ENCODE data around the gene MYOG.

MYOG gene

DNA sequence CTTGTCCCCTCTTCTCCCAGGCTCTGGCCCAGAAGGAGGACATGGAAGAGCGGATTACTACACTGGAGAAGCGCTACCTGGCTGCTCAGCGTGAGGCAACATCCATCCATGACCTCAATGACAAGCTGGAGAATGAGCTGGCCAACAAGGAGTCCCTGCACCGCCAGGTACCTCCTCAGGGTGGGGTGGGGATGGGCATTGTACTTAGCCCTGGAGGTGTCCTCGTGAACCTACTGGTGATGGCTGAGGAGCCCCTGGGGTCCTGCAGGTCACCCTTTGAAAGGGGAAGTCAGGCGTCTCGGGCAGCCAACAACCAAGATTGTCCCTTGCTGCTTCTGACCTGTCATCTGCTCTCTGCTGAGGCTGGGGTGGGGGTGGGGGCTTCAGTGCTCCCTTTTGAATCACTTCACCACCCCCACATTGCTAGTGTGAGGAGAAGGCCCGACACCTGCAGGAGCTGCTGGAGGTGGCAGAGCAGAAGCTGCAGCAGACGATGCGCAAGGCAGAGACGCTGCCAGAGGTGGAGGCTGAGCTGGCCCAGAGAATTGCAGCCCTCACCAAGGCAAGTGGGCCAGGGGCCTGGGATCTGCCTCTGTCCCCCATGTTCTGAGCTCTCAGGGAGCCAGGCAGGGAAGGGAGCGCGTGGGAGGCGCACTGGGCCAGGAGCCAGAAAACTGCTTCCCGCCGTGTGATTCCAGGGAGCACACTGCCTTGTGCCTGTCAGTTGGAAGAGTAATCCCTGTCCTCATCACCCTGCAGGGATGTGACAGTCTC, 39.8 kb downstream of the MYOG start:
- no peak for DNase-seq

DNA sequence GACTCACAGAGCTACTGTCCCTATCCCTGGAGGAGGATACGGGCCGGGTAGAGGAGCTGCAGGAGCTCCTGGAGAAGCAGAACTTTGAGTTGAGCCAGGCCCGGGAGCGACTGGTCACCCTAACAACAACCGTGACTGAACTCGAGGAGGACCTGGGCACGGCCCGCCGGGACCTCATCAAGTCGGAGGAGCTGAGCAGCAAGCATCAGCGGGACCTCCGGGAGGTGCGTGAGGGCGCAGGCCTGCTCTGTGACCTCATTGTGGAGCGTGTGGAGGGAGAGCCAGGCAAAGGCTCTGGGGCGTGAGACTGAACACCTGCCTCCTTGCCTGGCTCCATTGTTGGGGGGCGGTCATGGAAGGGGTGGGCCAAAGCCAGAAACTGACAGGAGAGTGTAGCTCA, 40.5 kb downstream of the MYOG start:
- DNase-seq: no peak

DNA sequence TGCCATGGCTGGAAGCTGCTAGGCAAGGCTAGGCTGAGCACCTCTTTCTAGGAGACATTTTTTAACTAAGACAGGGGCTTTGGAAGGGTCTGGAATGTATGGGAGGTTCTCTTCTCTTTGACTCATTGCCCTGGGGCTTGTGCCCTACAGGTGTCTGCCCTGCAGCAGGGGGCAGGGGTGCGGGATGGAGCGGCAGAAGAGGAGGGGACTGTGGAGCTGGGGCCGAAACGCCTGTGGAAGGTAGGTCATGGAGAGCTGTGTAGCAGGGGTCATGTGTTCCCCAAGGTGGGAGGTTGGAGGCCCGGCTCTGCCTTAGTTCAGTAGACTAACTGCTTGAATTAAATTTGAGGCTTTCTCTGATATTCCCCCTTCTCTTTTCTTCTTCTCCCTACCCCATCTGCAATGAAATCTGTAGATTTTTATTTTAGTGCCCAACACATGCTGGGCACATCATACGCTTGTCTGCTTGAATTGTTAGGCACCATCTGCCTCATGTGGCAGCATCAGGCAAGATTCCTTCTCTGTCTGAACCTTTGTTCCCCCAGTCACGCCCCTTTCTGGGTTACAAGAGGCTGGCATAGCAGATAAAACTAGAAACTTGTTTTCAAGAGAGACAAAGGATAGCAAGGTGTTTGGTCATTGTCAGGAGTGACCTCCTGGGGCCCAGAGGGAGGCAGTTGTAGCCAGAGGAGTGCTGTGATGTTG, 41.1 kb downstream of the MYOG start:
- no peak for DNase-seq

DNA sequence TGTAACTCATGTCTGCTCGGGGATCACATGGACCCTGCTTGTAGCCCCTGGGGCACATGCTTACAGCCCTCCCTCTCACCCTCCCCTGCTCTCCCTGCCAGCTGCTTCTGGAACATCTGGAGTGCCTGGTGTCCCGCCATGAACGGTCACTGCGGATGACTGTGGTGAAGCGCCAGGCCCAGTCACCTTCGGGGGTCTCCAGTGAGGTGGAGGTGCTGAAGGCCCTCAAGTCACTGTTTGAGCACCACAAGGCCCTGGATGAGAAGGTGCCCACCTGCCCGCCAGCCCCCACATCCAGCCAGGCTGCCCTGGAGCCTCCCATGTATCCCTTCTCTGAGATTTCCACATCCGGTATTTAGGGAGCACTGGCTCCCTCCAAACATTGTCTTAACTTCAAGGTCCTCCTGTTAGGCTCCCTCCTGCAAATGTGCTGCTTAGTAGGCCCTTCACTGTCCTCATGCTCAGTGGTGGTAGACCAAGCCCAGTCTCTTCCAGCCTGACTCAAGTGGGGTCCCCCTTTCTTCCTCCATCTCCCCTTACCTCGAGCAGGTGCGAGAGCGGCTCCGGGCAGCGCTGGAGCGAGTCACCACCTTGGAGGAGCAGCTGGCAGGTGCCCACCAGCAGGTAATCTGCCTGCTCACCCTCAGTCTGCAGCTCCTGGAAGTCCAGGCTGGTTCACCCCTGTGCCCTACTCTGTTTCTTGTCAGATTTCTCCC, 41.8 kb downstream of the MYOG start:
- DNase-seq: no peak

DNA sequence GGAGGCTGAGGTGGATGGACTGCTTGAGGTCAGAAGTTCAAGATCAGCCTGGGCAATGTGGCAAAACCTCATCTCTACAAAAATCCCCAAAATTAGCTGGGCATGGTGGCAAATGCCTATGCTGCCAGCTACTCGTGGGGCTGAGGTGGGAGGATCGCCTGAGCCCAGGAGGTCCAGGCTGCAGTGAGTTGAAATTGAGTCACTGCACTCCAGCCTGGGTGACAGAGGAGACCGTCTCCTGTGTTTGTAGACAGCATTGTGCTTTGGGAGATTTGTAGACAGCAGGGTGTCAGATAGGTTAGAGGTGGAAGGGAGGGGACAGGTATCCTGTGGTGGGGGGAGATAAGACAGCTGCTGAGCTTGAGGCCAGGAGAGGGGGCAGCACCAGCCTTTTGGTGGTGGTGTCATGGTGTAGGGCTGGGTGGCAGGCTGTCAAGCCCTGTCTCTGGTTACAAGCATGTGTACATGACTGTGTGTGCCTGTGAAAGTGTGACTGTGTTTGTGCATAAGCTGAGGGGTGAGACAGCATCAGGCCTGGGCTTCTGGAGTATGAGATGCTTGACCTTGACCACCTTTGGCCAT, 44.4 kb downstream of the MYOG start:
- no peak for DNase-seq

- DNase-seq: peak; percentile 25
Observed at GRCh38 chr1:203040513-203041275, 45.1 kb downstream of the MYOG start.

DNA sequence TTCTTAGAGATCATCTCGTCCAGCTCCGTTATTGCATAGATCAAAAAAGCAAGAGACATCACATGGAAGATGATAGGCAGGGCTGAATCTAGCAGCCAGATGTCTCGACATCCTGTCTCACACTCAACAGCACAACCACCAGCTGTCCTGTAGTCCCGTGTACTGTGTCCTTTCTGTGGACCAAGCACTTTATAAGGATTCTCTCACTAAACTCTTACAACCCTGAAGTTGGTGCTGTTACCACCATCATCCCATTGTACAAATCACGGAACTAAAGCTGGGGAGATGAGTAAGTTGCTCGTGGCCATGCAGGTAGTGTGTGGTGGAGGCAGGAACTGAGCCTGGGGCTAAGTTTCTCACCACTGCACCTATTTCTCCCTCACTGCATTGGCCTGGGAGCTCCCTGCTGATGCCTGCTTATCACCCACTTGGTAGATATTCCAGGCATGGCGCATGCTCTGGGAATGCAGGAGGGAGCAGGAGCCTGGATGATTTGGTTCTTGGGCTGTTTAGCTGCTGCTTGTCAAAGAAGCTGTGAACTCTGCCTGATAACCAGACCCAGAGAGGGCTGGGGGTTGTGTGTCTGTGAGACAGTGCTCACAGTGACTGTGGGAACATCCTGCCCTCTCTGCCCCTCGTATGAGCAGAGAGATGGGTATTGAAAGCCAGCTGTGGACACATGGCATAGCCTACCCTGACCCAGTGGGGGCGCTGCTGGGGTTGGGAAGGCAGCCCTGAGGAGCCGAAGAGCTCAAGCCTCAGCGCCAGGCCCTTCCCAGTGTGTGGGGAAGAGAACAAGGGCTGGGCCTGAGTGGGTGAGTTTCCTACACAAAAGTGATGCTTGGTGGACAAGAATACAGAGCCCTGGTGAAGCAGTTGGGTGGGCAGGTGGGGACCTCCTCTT, 46.0 kb downstream of the MYOG start:
- DNase-seq: no peak

DNA sequence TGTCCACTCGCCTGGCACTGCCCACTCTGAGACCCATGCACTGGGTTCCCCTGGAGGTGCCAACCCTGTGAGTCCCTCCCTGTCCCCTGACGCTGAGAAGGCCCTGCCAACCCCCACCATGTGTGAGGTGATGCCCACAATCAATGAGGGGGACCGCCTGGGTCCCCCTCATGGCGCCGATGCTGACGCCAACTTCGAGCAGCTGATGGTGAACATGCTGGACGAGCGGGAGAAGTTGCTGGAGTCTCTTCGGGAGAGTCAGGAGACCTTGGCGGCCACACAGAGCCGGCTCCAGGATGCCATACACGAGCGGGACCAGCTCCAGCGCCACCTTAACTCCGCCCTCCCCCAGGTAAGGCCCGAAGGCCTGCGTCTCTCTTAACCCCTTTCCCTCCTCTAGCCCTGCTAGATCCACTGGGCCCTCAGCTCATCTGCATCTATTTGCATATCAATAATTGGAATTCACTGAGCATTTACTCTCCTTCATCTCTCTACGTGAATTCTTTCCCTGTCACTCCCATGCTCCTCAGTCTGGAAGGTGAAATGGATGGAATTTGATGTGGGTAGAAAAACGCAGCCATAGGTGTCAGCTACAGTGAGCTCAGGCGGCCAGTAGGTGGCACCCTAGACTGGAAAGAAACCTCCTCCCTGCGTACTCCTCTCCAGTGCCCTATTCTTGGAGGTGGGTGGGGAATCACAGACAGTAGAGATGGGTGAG, 46.8 kb downstream of the MYOG start:
- DNase-seq: peak; percentile 73

GRCh38 chr1:203038217-203038741, 47.5 kb downstream of the MYOG start:
- peak; percentile 55 for DNase-seq

- DNase-seq: no peak
Observed at GRCh38 chr1:203037509-203038190, 48.2 kb downstream of the MYOG start.

- DNase-seq: no peak
Observed at GRCh38 chr1:203036537-203036936, 49.3 kb downstream of the MYOG start.

DNA sequence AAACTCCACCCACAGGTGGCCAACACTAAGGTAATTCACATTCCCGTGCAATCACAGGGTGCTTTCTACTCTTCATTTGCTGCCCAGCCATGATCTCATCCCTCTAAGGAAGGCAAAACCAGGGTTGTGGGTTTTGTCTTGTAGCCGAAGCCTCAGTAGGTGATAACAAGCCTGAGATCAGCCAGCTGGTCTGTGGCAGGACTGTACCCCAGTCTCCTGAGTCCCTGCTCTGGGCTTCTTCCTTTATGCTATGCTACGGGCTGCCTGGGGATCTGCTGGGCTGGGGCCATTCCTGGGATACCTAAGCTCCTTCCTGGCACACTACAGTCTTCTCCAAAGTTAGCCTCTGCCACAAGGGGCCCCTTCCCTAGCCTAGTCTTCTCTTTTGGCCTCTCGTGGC, 49.7 kb downstream of the MYOG start:
- DNase-seq: peak; percentile 32

DNA sequence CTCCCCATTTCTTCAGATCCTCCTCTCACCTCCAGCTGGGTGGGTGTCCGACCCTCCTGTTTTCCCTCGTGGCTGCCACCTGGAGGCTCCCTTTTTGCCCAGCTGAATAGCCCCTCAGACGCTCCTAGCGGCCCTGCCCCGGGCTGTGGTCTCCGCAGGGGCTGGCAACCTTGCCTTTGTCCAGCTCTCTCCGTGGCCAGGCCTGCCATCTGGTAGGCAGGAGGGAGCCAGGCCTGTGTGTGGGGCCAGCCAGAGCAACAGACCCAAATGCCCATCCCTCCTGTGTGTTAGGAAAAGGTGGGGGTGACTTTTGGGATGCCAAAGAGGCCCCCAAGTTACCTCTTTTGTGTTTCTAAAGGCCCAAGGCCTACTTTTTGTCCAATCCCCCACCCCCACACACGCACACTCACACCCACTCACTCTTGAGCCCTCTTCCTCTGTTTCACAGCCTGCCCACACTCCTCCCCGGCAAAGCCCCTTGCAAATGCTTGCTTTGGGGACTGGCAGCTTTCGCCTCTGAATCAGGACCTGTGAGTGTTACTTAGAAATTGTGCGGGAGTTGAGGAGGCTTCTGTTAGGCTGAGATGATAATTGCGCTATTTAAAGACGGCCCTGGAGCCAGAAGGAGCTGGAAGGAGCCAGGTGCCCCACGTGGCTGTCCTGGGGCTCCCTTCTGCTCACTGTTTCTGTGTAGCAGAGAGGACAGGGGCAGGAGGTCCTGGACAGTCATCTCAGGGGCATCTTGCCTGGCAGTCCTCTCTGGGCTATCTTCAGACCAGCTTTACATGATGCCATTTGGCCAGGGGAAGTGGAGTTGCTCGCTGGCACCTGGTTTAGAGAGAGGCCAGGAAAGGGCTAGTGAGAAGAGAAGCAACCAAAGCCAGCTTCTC, 50.5 kb downstream of the MYOG start:
- DNase-seq: no peak

- no peak for DNase-seq
Observed at GRCh38 chr1:203034422-203035110, 51.2 kb downstream of the MYOG start.

DNA sequence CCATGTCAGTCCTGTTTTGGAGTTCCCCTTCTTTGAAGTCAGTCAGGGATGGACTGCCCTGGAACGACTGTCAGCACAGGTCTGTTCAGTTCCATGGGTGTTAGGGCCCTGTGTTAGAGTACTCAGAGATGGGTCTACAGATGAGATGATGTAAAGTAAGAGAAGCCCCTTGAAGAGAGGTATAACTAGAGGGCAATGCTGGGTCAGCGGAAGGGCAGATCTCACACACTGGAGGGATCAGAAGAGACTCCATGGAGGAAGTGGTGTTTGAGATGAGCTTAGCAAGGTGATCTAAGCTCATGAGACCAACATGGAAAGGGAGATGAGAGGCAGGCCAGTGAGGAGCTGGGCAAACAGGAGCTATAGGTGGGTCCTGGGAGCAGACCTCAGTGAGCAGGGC, 51.9 kb downstream of the MYOG start:
- DNase-seq: no peak

GRCh38 chr1:203033287-203033686, 52.5 kb downstream of the MYOG start:
- no peak for DNase-seq

Measured in fibroblast of upper back skin (primary cell).